ENCODE results near the gene SASH1. TPM values are rescaled to one million over a fixed set of nuclear protein-coding genes. Genes with fewer than 3 reads are reported as not detected.

The SASH1 gene
- total RNA-seq, 1 experiment from 2014 or later, result 27.4 TPM

DNA sequence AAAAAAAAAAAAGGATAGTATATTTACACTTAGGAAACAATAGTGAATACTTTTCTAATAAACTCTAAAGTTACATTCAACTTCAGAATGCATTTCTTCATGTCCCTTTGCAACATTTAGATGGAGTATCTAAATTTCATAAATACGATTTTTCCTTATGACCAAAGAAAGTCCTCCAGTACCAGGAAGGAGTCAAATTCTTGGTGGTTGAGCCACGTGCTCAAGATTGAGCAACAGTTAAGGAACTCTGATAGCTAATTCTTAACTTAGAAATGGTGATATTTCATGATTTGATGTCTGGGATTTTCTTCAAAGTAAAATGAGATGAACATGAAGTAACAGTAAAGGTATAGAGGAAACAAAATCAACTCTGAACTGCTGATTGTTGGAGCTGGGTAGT, 92.7 kb downstream of the SASH1 start (continued):
- TF ChIP-seq, protein P1, sequence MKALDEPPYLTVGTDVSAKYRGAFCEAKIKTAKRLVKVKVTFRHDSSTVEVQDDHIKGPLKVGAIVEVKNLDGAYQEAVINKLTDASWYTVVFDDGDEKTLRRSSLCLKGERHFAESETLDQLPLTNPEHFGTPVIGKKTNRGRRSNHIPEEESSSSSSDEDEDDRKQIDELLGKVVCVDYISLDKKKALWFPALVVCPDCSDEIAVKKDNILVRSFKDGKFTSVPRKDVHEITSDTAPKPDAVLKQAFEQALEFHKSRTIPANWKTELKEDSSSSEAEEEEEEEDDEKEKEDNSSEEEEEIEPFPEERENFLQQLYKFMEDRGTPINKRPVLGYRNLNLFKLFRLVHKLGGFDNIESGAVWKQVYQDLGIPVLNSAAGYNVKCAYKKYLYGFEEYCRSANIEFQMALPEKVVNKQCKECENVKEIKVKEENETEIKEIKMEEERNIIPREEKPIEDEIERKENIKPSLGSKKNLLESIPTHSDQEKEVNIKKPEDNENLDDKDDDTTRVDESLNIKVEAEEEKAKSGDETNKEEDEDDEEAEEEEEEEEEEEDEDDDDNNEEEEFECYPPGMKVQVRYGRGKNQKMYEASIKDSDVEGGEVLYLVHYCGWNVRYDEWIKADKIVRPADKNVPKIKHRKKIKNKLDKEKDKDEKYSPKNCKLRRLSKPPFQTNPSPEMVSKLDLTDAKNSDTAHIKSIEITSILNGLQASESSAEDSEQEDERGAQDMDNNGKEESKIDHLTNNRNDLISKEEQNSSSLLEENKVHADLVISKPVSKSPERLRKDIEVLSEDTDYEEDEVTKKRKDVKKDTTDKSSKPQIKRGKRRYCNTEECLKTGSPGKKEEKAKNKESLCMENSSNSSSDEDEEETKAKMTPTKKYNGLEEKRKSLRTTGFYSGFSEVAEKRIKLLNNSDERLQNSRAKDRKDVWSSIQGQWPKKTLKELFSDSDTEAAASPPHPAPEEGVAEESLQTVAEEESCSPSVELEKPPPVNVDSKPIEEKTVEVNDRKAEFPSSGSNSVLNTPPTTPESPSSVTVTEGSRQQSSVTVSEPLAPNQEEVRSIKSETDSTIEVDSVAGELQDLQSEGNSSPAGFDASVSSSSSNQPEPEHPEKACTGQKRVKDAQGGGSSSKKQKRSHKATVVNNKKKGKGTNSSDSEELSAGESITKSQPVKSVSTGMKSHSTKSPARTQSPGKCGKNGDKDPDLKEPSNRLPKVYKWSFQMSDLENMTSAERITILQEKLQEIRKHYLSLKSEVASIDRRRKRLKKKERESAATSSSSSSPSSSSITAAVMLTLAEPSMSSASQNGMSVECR (CRISPR knock-in tag; IDR thresholded peaks at IDR 0.05; ENCODE audit: borderline replicate concordance), result no peak
- TF ChIP-seq FOXK1 (CRISPR knock-in tag; IDR thresholded peaks at IDR 0.05) (no peak), NR3C1 (CRISPR knock-in tag; conservative IDR thresholded peaks at IDR 0.05; ENCODE audit: low read depth) (no peak), PRRX2 (CRISPR knock-in tag; IDR thresholded peaks at IDR 0.05) (no peak), SP1 (CRISPR knock-in tag; conservative IDR thresholded peaks at IDR 0.05) (no peak), ZNF263 (CRISPR knock-in tag; IDR thresholded peaks at IDR 0.05; ENCODE audit: low read depth) (no peak), TEAD1 (CRISPR knock-in tag; IDR thresholded peaks at IDR 0.05) (no peak), ZNF416 (CRISPR knock-in tag; IDR thresholded peaks at IDR 0.05) (no peak), MYBL2 (CRISPR knock-in tag; IDR thresholded peaks at IDR 0.05) (no peak), SMAD4 (CRISPR knock-in tag; IDR thresholded peaks at IDR 0.05) (no peak)
- TF ChIP-seq, protein P2, sequence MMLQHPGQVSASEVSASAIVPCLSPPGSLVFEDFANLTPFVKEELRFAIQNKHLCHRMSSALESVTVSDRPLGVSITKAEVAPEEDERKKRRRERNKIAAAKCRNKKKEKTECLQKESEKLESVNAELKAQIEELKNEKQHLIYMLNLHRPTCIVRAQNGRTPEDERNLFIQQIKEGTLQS (CRISPR knock-in tag; conservative IDR thresholded peaks at IDR 0.05), result no peak

DNA sequence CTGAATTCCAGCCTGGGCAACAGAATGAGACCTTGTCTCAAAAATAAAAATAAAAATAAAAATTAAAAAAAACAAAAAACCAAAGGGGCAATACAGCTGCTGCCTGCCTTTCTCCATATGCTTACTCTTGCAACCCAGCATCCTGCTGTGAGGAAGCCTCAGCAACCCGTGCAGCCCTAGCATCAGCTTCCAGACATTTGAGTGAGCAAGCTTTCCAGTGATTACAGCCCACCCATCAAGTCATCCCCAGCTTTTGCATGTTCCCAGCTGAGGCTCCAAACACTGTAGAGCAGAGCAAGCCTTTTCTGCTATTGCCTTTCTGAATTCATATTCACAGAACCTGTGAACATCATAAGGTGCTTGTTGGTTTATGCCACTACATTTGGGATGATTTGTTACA, 93.8 kb downstream of the SASH1 start:
- Mint-ChIP-seq H3K4me1 (peaks cover 22% of the 10 kb centered on the region), H3K9me3 (no peaks in the 10 kb centered on the region), H3K27ac (no peak overlapping the region), H3K36me3 (0 out of 2 replicates have a peak, but pooled peaks cover 3% of the 10 kb centered on the region), H3K4me3 (no peak overlapping the region), H3K27me3 (ENCODE audit: low read depth) (no peaks in the 10 kb centered on the region)
- TF ChIP-seq ELF4 (CRISPR knock-in tag; IDR thresholded peaks at IDR 0.05; ENCODE audit: low read depth) (no peak), RORB (CRISPR knock-in tag; IDR thresholded peaks at IDR 0.05) (no peak)
- TF ChIP-seq, protein P3, sequence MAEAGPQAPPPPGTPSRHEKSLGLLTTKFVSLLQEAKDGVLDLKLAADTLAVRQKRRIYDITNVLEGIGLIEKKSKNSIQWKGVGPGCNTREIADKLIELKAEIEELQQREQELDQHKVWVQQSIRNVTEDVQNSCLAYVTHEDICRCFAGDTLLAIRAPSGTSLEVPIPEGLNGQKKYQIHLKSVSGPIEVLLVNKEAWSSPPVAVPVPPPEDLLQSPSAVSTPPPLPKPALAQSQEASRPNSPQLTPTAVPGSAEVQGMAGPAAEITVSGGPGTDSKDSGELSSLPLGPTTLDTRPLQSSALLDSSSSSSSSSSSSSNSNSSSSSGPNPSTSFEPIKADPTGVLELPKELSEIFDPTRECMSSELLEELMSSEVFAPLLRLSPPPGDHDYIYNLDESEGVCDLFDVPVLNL (CRISPR knock-in tag; IDR thresholded peaks at IDR 0.05; ENCODE audit: borderline replicate concordance, low read depth), result no peak
- DNase-seq (ENCODE audit: low spot score) (no peak), ATAC-seq (no peak)
- ChIA-PET CTCF (no interaction called here), POLR2A (no interaction called here)

DNA sequence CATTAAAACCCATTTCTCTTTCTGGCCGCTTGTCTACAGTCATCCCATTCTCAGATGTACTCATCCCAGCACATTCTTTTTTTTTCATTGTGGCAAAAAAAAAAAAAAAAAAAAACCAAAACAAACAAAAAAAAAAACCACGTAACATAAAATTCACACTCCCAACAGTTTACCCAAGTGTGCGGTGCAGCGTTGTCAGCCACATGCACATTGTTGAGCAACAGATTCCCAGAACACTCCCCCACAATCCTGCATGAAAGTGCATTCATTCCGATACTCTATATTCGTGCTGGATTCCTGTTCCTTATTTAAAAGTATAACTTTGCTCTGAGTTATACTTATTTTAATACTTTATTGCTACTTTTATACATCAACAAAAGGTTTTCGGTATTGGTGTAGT, 96.0 kb downstream of the SASH1 start:
- no peaks in the 10 kb centered on the region for H3K27me3 Mint-ChIP-seq (ENCODE audit: low read depth)
- no peak overlapping the region for H3K4me3 Mint-ChIP-seq
- 0 out of 2 replicates have a peak, but pooled peaks cover 3% of the 10 kb centered on the region for H3K36me3 Mint-ChIP-seq
- H3K9me3 Mint-ChIP-seq, result no peaks in the 10 kb centered on the region
- ChIA-PET CTCF (no interaction called here), POLR2A (no interaction called here)
- DNase-seq (ENCODE audit: low spot score) (no peak), ATAC-seq (no peak)
- H3K27ac Mint-ChIP-seq, result peak overlapping the region; percentile 12; the same call in 1 of the 2 replicates
- TF ChIP-seq ZBTB21 (CRISPR knock-in tag; IDR thresholded peaks at IDR 0.05; ENCODE audit: borderline replicate concordance) (no peak), ZNF423 (CRISPR knock-in tag; IDR thresholded peaks at IDR 0.05) (no peak), ETV6 (CRISPR knock-in tag; IDR thresholded peaks at IDR 0.05) (no peak), RELA (CRISPR knock-in tag; IDR thresholded peaks at IDR 0.05; ENCODE audit: borderline replicate concordance) (no peak)
- TF ChIP-seq, protein P4, sequence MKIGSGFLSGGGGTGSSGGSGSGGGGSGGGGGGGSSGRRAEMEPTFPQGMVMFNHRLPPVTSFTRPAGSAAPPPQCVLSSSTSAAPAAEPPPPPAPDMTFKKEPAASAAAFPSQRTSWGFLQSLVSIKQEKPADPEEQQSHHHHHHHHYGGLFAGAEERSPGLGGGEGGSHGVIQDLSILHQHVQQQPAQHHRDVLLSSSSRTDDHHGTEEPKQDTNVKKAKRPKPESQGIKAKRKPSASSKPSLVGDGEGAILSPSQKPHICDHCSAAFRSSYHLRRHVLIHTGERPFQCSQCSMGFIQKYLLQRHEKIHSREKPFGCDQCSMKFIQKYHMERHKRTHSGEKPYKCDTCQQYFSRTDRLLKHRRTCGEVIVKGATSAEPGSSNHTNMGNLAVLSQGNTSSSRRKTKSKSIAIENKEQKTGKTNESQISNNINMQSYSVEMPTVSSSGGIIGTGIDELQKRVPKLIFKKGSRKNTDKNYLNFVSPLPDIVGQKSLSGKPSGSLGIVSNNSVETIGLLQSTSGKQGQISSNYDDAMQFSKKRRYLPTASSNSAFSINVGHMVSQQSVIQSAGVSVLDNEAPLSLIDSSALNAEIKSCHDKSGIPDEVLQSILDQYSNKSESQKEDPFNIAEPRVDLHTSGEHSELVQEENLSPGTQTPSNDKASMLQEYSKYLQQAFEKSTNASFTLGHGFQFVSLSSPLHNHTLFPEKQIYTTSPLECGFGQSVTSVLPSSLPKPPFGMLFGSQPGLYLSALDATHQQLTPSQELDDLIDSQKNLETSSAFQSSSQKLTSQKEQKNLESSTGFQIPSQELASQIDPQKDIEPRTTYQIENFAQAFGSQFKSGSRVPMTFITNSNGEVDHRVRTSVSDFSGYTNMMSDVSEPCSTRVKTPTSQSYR (CRISPR knock-in tag; IDR thresholded peaks at IDR 0.05), result no peak
- peaks cover 26% of the 10 kb centered on the region for H3K4me1 Mint-ChIP-seq

Data from WTC11 (cell line).